ENCODE results near the gene TEKTIP1.
"Not testable (repeated sequence)": the region's sequence is repeated elsewhere in the genome, so short reads cannot be mapped to it uniquely, and the experiment has no call there.

Gene TEKTIP1

DNA sequence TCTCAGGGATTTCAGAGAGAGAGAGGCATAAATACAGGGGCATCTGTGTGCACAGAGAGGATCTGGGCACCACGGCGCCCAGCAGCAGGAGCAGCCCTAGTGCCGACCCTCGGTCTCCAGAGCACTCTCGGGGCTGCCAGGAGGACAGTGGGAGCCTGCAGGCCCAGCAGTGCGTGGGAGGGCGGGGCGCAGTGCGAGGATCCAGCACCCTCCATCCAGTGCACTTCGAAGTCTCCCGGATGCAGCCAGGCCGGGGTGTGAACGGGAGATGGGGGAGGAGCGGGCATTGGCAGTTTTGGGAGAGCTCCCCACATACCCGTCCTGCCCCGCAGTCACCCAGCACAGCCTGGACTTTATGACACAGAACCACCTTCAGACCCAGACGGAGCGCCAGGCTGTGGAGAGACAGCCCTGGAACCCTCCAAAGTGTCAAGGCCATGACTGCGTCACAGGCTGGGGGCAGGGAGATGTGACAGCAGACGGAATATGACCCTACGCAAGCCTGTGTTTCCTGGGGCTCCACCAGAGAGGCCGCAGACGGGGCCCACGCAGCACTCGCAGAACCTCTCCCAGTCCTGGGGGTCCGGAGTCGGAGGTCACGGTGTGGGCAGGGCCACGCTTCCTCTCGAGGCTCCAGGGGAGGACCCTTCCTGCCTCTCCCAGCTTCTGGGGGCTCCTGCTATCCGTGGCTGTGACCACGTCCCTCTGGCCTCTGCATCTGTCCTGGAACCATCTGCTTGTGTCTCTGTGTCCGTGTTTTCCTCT is 14.7 kb upstream of the TEKTIP1 start:
- DNase-seq, result no peak

- no peak for DNase-seq
Measured at GRCh38 chr19:3524904-3525451, 14.0 kb upstream of the TEKTIP1 start.

GRCh38 chr19:3526507-3527237 is 12.3 kb upstream of the TEKTIP1 start:
- DNase-seq, result no peak

DNA sequence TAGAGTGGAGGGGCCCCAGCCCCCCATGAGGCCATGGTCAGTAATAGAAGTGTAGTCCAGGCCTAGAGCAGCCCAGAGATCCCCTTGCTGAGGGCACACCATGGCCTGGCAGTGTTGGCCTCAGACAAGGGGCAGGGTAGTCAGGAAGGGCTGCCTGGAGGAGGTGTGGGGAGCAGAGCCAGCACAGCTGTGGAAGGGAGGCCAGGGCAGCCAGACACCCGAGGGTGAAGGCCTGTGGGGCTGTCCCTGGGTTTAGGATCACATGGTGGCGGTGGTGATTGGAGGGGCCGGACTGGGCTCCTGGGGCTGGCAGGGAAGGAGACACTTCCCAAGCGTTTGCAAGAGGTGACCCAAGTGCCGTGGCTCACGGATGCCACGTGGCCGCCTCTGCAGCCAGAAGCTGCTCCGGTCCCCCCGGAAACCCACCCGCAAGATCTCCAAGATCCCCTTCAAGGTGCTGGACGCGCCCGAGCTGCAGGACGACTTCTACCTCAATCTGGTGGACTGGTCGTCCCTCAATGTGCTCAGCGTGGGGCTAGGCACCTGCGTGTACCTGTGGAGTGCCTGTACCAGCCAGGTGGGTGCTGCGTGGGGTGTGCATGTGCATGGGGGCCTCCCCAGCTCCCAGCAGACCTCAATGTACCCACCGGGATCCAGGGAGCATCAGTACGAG is 11.6 kb upstream of the TEKTIP1 start:
- no peak for DNase-seq

DNA sequence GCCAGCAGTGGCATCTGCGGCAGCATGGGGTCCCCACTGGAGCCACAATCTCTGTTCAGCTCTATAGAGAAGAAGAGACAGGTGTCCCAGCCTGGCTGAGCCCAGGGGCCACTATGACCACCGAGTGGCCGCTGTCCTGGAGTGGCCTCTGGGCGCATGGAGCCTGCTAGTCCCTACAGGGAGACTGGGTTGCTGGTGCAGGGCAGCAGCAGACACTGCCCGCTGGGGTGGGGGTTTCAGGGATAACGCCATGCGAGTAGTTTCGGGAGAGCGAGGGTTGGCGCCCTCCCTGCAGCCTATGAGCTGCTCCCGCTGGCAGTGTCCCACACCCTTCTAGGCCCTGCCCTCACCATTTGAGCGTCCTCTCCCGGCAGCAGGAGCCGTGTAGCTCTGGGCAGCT is 10.9 kb upstream of the TEKTIP1 start:
- no peak for DNase-seq

GRCh38 chr19:3528539-3529211 is 10.3 kb upstream of the TEKTIP1 start:
- DNase-seq, result no peak

- DNase-seq, result not testable (repeated sequence)
Measured at GRCh38 chr19:3529299-3529698, 9.7 kb upstream of the TEKTIP1 start.

GRCh38 chr19:3530389-3530788 is 8.6 kb upstream of the TEKTIP1 start:
- no peak for DNase-seq

DNA sequence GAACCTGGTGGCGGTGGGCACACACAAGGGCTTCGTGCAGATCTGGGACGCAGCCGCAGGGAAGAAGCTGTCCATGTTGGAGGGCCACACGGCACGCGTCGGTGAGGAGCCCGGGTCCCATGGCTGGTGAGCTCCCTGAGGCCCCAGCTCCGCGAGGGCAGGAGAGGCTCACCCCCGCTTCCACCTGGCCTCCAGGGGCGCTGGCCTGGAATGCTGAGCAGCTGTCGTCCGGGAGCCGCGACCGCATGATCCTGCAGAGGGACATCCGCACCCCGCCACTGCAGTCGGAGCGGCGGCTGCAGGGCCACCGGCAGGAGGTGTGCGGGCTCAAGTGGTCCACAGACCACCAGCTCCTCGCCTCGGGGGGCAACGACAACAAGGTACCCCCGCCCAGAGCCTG is 7.3 kb upstream of the TEKTIP1 start:
- DNase-seq, result no peak

DNA sequence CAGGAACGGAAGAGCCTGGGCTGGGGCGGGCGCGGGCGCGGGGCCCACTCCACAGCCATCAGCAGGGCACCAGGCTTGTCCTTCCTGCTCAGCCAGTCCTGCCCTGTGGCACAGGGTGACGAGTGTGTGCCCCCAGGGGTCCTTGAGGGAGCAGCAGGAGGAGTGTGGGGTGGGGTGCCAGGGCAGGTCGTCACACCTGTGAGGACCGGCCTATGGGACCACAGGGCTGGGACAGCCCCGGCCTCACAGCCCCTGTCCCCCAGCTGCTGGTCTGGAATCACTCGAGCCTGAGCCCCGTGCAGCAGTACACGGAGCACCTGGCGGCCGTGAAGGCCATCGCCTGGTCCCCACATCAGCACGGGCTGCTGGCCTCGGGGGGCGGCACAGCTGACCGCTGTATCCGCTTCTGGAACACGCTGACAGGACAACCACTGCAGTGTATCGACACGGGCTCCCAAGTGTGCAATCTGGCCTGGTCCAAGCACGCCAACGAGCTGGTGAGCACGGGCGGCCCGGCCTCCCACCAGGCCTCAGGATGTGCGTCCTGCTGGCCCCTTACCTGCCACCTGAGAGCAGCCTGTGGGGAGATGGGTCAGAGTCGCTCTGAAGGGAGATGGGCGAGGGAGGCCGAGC is 6.7 kb upstream of the TEKTIP1 start:
- DNase-seq, result no peak

DNA sequence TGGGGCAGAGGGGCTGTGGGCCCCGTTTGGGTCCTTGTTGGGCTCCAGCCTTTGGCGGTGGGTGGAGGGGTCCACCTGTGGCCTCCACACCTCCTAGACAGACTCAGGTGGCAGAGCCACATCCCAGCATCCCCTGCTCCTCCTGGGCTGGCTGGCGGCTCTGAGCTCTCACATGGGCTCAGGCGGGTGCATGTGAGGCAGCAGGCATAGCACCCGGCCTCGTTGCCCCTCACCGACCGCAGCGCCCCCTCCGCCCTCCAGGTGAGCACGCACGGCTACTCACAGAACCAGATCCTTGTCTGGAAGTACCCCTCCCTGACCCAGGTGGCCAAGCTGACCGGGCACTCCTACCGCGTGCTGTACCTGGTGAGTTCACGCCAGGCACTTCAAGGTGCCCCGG is 5.9 kb upstream of the TEKTIP1 start:
- no peak for DNase-seq

- no peak for DNase-seq
Measured at GRCh38 chr19:3533563-3534216, 5.3 kb upstream of the TEKTIP1 start.

GRCh38 chr19:3534375-3535234 is 4.4 kb upstream of the TEKTIP1 start:
- DNase-seq, result no peak

DNA sequence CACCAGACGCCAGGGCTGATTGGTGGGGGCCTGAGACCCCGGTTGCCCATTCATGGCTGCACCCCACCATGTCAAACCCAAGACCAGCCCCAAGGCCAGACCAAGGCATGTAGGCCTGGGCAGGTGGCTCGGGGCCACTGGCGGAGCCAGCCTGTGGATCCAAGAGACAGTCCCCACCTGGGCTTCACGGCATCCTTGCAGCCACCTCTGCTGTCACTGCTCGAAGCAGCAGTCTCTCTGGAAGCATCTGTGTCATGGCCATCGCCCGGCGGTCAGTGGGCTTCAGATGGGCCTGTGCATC is 3.8 kb upstream of the TEKTIP1 start:
- no peak for DNase-seq

GRCh38 chr19:3535563-3535965 is 3.4 kb upstream of the TEKTIP1 start:
- DNase-seq, result no peak

DNA sequence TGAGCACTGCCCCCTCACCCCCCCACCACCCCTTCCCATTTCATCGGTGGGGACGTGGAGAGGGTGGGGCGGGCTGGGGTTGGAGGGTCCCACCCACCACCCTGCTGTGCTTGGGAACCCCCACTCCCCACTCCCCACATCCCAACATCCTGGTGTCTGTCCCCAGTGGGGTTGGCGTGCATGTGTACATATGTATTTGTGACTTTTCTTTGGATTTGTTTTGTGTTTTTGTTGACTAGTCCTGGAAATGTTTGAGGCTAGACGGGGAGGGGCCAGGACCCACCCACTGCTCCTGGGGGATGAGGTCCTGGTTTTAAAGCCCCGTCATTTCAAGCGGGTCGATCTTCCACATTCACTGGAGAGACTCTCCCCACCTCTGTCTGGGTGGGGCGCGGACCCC is 3.0 kb upstream of the TEKTIP1 start:
- DNase-seq, result no peak

- no peak for DNase-seq
Measured at GRCh38 chr19:3536429-3537100, 2.4 kb upstream of the TEKTIP1 start.

DNA sequence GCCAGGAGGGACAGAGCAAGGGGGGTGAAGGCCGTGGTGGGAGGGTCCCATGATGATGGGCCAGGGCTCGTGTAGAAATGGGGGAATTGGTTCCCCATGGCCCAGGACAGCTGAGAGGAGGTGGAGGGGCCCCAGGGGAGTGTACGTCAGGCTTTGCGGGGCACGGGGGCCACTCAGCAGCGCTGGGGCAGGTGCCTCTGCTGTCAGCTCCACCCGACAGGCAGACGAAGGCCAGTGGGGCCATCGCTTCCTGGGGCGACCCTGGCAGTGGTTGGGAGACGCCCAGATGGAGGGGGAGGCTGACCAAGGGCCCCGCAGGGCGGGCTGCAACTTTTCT is 1.9 kb upstream of the TEKTIP1 start:
- DNase-seq, result no peak

GRCh38 chr19:3537438-3538240 is 1.3 kb upstream of the TEKTIP1 start:
- no peak for DNase-seq

Measured in fibroblast of skin of right quadriceps (primary cell).